HepG2 (cell line): ENCODE data around the gene LOXL3. TPM values are rescaled to one million over a fixed set of nuclear protein-coding genes. Genes with fewer than 3 reads are reported as not detected.

Source experiments
- ATF7 ChIP-seq, 2 experiments: fragments of 450-650 bp in 1 of 2; sonication (generic) in 1 of 2; formaldehyde crosslinking in 1 of 2; IDR thresholded peaks; 2 replicates each; pipeline versions ENCODE4 v1.4.0 to v1.6.1; 2016 to 2020; ENCODE audit warnings: antibody characterized with exemption in 1 of 2, mild to moderate bottlenecking in 1 of 2, missing genetic modification reagents in 1 of 2
- HOXA7 ChIP-seq: sonication (generic); formaldehyde crosslinking; IDR thresholded peaks from 2 replicates; pipeline ENCODE4 v1.8.1; 2022; ENCODE audit warnings: mild to moderate bottlenecking, missing genetic modification reagents, moderate library complexity
- HOXD1 ChIP-seq: sonication (generic); formaldehyde crosslinking; IDR thresholded peaks from 2 replicates; pipeline ENCODE4 v1.5.0; 2020; ENCODE audit warnings: missing genetic modification reagents
- JDP2 ChIP-seq: sonication (generic); formaldehyde crosslinking; IDR thresholded peaks from 2 replicates; pipeline ENCODE4 v1.8.1; 2022; ENCODE audit warnings: missing genetic modification reagents, borderline replicate concordance
- NFIC ChIP-seq: IDR thresholded peaks from 2 replicates; pipeline ENCODE4 v1.6.1; 2012; ENCODE audit warnings: mild to moderate bottlenecking, low read length, inconsistent platforms
- POLR2A ChIP-seq, 2 experiments: IDR thresholded peaks; 2 replicates each; pipeline ENCODE4 v1.6.1; 2011; ENCODE audit warnings: low read depth in 2 of 2, low read length in 2 of 2, mild to moderate bottlenecking in 1 of 2, moderate library complexity in 1 of 2; ENCODE audit not compliant: insufficient read depth in 1 of 2
- RFX1 ChIP-seq: fragments of 450-650 bp; IDR thresholded peaks from 2 replicates; pipeline ENCODE4 v1.6.1; 2017
- SRSF4 ChIP-seq: fragments of 200-400 bp; formaldehyde crosslinking; IDR thresholded peaks from one replicate; pipeline ENCODE4 v1.6.1; 2018; ENCODE audit warnings: mild to moderate bottlenecking, low read depth, low read length, moderate library complexity; ENCODE audit not compliant: poor library complexity, severe bottlenecking
- TAF1 ChIP-seq: sonication (generic); formaldehyde crosslinking; IDR thresholded peaks from 2 replicates; pipeline ENCODE4 v1.4.0; 2020; ENCODE audit warnings: missing genetic modification reagents
- TARDBP ChIP-seq: sonication (generic); formaldehyde crosslinking; IDR thresholded peaks from 2 replicates; pipeline ENCODE4 v1.8.0; 2022; ENCODE audit warnings: mild to moderate bottlenecking, missing genetic modification reagents
- U2AF2 ChIP-seq: fragments of 200-400 bp; formaldehyde crosslinking; IDR thresholded peaks from 2 replicates; pipeline ENCODE4 v1.6.1; 2017; ENCODE audit warnings: low read depth, mild to moderate bottlenecking, low read length
- ZNF337 ChIP-seq: sonication (generic); formaldehyde crosslinking; IDR thresholded peaks from 2 replicates; pipeline ENCODE4 v1.5.1; 2020; ENCODE audit warnings: missing genetic modification reagents, low read depth, mild to moderate bottlenecking, borderline replicate concordance
- ZNF430 ChIP-seq: sonication (generic); formaldehyde crosslinking; IDR thresholded peaks from 2 replicates; pipeline ENCODE4 v1.9.0; 2021; ENCODE audit warnings: mild to moderate bottlenecking, missing genetic modification reagents
- ZNF775 ChIP-seq: sonication (generic); formaldehyde crosslinking; IDR thresholded peaks from 2 replicates; pipeline ENCODE4 v1.4.0; 2020; ENCODE audit warnings: missing genetic modification reagents, mild to moderate bottlenecking, moderate library complexity, borderline replicate concordance
- polyA plus RNA-seq, 8 experiments: library from polyadenylated mRNA; depleted of rRNA in 3 of 8; stranded (reverse) in 7 of 8; unstranded in 1 of 8; fragments of >200 nt; fragmentation: Illumina TruSeq in 4 of 8; extraction: Trizol in 4 of 8; gene quantifications; 2 replicates each; pipeline versions ENCODE4 v1.2.1 to v1.2.3, GENCODE V29; 2011 to 2016; ENCODE audit warnings: low read depth in 4 of 8, missing spikeins in 1 of 8, mixed read lengths in 1 of 8; ENCODE audit not compliant: insufficient read depth in 1 of 8
- total RNA-seq, 5 experiments: library from RNA; depleted of rRNA; stranded (reverse); fragments of >200 nt; fragmentation: Illumina TruSeq; extraction: Trizol; gene quantifications; 2 replicates each; pipeline ENCODE4 v1.2.3, GENCODE V29; 2016; ENCODE audit warnings: low read depth in 1 of 5
- TF ChIP-seq, protein P1 (sequence below): sonication (generic); formaldehyde crosslinking; IDR thresholded peaks from 2 replicates; pipeline ENCODE4 v1.4.0; 2020; ENCODE audit warnings: missing genetic modification reagents, borderline replicate concordance
- TF ChIP-seq, protein P2 (sequence below), 2 experiments: IDR thresholded peaks; 2 replicates each; pipeline ENCODE4 v1.6.1; 2011 to 2012; ENCODE audit warnings: low read length in 2 of 2, borderline replicate concordance in 1 of 2, low read depth in 1 of 2, mild to moderate bottlenecking in 1 of 2, moderate library complexity in 1 of 2
- TF ChIP-seq, protein P3 (sequence below): sonication (generic); formaldehyde crosslinking; IDR thresholded peaks from 2 replicates; pipeline ENCODE4 v1.4.0; 2020; ENCODE audit warnings: low read depth, mild to moderate bottlenecking, missing genetic modification reagents
- TF ChIP-seq, protein P4 (sequence below): sonication (generic); formaldehyde crosslinking; IDR thresholded peaks from 2 replicates; pipeline ENCODE4 v1.4.0; 2020; ENCODE audit warnings: missing genetic modification reagents
- TF ChIP-seq, protein P5 (sequence below): sonication (generic); formaldehyde crosslinking; IDR thresholded peaks from 2 replicates; pipeline ENCODE4 v1.8.0; 2022; ENCODE audit warnings: mild to moderate bottlenecking, missing genetic modification reagents; ENCODE audit not compliant: insufficient replicate concordance

LOXL3 gene
- total and polyA plus RNA-seq, 2 of the 13 experiments (the other 11 are each of a cell fraction or from before 2014, with no cell fraction given), result 0.55 to 6.5 TPM

DNA sequence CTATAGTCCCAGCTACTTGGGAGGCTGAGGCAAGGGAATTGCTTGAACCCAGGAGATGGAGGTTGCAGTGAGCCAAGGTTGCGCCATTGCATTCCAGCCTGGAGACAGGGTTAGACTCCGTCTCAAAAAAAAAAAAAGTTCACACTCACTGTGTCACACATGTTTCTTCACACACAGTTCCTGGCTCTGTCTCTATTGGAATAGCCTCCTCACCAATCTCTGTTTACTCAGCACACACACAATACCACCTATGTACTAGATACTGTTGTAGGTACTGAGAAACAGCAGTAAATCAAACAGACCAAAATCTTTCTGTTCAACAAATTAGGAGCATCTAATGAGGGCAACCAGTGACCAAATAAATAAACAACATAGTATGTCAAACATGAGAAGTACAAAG lies 67.6 kb downstream of the LOXL3 start (continued):
- TF ChIP-seq, protein P1, sequence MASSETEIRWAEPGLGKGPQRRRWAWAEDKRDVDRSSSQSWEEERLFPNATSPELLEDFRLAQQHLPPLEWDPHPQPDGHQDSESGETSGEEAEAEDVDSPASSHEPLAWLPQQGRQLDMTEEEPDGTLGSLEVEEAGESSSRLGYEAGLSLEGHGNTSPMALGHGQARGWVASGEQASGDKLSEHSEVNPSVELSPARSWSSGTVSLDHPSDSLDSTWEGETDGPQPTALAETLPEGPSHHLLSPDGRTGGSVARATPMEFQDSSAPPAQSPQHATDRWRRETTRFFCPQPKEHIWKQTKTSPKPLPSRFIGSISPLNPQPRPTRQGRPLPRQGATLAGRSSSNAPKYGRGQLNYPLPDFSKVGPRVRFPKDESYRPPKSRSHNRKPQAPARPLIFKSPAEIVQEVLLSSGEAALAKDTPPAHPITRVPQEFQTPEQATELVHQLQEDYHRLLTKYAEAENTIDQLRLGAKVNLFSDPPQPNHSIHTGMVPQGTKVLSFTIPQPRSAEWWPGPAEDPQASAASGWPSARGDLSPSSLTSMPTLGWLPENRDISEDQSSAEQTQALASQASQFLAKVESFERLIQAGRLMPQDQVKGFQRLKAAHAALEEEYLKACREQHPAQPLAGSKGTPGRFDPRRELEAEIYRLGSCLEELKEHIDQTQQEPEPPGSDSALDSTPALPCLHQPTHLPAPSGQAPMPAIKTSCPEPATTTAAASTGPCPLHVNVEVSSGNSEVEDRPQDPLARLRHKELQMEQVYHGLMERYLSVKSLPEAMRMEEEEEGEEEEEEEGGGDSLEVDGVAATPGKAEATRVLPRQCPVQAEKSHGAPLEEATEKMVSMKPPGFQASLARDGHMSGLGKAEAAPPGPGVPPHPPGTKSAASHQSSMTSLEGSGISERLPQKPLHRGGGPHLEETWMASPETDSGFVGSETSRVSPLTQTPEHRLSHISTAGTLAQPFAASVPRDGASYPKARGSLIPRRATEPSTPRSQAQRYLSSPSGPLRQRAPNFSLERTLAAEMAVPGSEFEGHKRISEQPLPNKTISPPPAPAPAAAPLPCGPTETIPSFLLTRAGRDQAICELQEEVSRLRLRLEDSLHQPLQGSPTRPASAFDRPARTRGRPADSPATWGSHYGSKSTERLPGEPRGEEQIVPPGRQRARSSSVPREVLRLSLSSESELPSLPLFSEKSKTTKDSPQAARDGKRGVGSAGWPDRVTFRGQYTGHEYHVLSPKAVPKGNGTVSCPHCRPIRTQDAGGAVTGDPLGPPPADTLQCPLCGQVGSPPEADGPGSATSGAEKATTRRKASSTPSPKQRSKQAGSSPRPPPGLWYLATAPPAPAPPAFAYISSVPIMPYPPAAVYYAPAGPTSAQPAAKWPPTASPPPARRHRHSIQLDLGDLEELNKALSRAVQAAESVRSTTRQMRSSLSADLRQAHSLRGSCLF (CRISPR knock-in tag), result no peak
- TF ChIP-seq ZNF775 (no peak), HOXA7 (CRISPR knock-in tag) (no peak), HOXD1 (no peak), TARDBP (CRISPR knock-in tag) (no peak), ZNF337 (CRISPR knock-in tag) (no peak), SRSF4 (no peak), U2AF2 (no peak), ATF7 (IDR thresholded peaks at IDR 0.05) (no peak), ATF7 (CRISPR knock-in tag; IDR thresholded peaks at IDR 0.05) (no peak), ZNF430 (CRISPR knock-in tag) (no peak), POLR2A (IDR thresholded peaks at IDR 0.05; ENCODE audit: insufficient read depth in 1 of 2, low read depth in 2 of 2, low read length in 2 of 2) (no peak), TAF1 (no peak), NFIC (no peak), RFX1 (no peak), JDP2 (no peak)
- TF ChIP-seq, protein P2, sequence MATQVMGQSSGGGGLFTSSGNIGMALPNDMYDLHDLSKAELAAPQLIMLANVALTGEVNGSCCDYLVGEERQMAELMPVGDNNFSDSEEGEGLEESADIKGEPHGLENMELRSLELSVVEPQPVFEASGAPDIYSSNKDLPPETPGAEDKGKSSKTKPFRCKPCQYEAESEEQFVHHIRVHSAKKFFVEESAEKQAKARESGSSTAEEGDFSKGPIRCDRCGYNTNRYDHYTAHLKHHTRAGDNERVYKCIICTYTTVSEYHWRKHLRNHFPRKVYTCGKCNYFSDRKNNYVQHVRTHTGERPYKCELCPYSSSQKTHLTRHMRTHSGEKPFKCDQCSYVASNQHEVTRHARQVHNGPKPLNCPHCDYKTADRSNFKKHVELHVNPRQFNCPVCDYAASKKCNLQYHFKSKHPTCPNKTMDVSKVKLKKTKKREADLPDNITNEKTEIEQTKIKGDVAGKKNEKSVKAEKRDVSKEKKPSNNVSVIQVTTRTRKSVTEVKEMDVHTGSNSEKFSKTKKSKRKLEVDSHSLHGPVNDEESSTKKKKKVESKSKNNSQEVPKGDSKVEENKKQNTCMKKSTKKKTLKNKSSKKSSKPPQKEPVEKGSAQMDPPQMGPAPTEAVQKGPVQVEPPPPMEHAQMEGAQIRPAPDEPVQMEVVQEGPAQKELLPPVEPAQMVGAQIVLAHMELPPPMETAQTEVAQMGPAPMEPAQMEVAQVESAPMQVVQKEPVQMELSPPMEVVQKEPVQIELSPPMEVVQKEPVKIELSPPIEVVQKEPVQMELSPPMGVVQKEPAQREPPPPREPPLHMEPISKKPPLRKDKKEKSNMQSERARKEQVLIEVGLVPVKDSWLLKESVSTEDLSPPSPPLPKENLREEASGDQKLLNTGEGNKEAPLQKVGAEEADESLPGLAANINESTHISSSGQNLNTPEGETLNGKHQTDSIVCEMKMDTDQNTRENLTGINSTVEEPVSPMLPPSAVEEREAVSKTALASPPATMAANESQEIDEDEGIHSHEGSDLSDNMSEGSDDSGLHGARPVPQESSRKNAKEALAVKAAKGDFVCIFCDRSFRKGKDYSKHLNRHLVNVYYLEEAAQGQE (IDR thresholded peaks at IDR 0.05; ENCODE audit: borderline replicate concordance in 1 of 2, low read depth in 1 of 2, low read length in 2 of 2), result no peak
- TF ChIP-seq, protein P3, sequence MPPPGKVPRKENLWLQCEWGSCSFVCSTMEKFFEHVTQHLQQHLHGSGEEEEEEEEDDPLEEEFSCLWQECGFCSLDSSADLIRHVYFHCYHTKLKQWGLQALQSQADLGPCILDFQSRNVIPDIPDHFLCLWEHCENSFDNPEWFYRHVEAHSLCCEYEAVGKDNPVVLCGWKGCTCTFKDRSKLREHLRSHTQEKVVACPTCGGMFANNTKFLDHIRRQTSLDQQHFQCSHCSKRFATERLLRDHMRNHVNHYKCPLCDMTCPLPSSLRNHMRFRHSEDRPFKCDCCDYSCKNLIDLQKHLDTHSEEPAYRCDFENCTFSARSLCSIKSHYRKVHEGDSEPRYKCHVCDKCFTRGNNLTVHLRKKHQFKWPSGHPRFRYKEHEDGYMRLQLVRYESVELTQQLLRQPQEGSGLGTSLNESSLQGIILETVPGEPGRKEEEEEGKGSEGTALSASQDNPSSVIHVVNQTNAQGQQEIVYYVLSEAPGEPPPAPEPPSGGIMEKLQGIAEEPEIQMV (CRISPR knock-in tag), result no peak
- TF ChIP-seq, protein P4, sequence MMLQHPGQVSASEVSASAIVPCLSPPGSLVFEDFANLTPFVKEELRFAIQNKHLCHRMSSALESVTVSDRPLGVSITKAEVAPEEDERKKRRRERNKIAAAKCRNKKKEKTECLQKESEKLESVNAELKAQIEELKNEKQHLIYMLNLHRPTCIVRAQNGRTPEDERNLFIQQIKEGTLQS (CRISPR knock-in tag), result no peak
- TF ChIP-seq, protein P5, sequence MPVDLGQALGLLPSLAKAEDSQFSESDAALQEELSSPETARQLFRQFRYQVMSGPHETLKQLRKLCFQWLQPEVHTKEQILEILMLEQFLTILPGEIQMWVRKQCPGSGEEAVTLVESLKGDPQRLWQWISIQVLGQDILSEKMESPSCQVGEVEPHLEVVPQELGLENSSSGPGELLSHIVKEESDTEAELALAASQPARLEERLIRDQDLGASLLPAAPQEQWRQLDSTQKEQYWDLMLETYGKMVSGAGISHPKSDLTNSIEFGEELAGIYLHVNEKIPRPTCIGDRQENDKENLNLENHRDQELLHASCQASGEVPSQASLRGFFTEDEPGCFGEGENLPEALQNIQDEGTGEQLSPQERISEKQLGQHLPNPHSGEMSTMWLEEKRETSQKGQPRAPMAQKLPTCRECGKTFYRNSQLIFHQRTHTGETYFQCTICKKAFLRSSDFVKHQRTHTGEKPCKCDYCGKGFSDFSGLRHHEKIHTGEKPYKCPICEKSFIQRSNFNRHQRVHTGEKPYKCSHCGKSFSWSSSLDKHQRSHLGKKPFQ (CRISPR knock-in tag), result no peak
